NCI-H2171 treated with DMSO at 0.1 percent for 48 hours (cell line): ENCODE measurements around the gene PSMB1.
"Not testable (repeated sequence)": the region's sequence is repeated elsewhere in the genome, so short reads cannot be mapped to it uniquely, and the experiment has no call there.

Source experiments
- DNase-seq: peaks from one replicate; lab custom pipeline; 2025; lab: John Stamatoyannopoulos, UW

The PSMB1 gene

DNA sequence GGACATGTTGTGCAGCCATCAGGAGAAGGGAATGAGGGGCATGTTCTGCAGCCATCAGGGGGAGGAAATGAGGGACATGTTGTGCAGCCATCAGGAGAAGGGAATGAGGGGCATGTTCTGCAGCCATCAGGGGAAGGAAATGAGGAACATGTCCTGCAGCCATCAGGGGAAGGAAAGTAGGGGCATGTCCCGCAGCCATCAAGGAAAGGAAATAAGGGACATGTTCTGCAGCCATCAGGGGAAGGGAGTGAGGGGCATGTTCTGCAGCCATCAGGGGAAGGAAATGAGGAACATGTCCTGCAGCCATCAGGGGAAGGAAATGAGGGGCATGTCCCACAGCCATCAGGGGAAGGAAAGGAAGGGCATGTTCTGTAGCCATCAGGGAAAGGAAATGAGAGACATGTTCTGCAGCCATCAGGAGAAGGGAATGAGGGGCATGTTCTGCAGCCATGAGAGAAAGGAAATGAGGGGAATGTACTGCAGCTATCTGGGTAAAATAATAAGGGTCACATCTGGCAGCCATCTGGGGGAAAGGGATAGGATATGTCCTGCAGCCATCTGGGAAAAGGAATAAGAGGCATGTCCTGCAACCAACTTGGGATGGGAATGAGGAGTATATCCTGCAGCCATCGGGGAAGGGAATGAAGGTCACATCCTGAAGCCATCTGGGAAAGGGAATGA, 50.2 kb downstream of the PSMB1 start:
- DNase-seq: not testable (repeated sequence)

DNA sequence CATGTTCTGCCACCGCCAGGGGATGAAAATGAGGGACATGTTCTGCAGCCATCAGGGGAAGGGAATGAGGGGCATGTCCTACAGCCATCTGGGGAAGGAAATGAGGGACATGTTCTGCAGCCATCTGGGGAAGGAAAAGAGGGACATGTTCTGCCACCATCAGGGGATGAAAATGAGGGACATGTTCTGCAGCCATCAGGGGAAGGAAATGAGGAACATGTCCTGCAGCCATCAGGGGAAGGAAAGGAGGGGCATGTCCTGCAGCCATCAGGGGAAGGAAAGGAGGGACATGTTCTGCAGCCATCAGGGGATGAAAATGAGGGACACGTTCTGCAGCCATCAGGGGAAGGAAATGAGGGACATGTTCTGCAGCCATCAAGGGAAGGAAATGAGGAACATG, 50.8 kb downstream of the PSMB1 start:
- DNase-seq: not testable (repeated sequence)

DNA sequence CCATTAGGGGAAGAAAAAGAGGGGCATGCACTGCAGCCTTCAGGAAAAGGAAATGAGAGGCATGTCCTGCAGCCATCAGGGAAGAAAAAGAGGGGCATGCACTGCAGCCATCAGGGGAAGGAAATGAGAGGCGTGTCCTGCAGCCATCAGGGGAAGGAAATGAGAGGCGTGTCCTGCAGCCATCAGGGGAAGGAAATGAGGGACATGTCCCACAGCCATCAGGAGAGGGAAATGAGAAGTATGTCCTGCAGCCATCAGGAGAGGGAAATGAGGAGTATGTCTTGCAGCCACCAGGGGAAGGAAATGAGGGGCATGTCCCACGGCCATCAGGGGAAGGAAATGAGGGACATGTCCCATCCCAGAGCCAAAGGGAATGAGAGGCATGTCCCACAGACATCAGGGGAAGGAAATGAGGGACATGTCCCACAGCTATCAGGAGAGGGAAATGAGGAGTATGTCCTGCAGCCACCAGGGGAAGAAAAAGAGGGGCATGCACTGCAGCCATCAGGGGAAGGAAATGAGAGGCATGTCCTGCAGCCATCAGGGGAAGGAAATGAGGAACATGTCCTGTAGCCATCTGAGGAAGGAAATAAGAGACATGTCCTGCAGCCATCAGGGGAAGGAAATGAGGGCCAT, 52.0 kb downstream of the PSMB1 start:
- DNase-seq: no peak

DNA sequence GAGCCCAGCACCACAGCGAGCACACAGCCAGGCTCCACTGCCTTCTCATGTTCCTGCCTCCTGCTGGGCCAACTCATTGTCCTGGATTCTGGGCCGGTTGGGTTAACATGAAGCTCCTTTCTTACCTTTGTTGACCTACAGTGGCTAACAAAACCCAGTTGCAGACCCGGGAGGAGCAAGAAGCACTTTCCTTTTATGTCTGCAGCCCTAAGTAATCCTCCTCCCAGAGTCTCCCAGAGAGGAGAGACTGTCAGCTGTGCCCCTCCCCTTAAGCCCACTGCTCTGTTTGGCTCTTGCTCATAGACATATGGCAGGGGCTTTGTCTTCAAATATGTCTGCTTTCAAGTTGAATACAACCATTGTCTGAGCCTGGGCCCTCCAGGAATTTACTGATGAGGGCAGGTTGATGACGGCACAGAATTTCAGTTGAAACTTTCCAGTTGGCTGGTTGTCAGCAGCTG, 55.2 kb downstream of the PSMB1 start:
- peak; percentile 62 for DNase-seq

DNA sequence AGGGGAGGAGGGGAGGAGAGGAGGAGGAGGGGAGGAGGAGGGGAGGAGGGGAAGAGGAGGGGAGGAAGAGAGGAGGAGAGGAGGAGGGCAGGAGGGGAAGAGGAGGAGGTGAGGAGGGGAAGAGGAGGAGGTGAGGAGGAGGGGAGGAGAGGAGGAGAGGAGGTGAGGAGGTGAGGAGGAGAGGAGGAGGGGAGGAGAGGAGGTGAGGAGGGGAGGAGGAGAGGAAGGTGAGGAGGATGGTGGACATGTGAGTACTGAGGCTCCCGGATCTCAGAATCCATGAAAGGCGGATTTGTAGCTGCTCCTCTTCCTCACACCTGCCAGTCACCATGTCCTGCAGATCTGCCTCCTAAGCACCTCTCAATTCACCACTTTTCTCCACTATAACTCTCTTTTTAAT, 59.8 kb downstream of the PSMB1 start:
- no peak for DNase-seq

DNA sequence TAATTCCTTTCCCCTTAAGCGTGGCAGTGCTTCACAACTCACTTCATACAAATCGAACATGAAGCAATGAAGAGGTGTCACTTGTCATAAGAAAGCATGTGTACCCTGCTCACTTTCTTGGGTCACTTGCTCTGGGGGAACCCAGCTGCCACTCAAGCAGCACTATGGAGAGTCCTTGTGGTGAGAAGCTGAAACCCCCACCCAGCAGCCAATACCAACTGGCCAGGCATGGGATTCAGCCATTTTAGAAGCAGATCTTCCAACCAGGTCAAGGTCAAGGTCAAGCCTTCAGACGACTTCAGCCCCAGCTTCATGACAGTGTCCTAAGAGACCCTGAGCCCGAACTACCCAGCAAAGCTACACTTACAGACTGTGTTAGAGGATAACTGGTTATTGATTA, 62.8 kb downstream of the PSMB1 start:
- no peak for DNase-seq

DNA sequence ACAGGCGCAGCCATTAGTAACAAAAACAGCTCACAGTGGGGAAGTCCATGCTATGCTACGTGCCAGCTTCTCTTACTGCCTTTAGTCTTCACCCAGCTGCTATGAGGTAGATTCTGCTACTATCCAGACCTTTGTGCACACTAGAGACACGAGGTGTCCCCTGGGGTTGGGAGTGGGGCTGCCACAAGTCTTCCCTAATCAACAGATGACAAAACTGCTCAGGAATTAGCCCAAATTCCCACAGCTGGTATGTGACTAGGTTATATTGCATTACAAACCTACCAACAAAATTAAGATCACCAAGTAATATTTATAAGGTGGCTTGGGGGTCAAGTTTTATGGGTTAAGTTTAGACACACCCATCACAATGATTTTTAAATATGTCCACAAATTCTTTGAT, 63.3 kb downstream of the PSMB1 start:
- DNase-seq: peak; percentile 25

DNA sequence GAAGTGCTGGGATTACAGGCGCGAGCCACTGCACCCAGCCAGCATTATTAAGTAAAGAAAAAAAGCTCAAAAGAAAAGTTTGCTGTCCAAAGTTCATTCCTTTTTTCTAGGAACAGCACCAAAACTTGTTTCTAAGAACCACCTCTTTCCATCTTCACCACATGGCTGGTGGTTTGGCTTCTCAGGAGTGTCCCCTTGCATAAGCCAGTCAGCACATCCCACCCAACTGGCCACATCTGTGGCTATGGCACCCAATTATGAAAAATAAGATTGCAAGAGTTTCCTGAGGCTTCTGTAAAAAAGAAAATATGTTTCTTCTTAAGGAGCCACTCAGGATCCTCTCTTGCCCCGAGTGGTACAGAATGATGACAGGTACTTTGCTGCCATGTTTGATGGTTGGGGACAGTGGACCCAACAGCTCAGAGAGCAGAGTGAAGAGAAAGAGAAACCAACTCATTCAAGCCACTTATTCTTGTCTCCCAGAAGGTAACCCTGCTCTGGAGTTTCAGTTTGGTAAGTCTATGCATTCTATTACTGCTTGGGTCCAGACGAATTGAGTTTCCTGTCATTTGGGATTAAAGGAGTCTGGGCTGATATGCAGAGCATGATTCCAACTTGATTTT, 65.3 kb downstream of the PSMB1 start:
- DNase-seq: no peak

DNA sequence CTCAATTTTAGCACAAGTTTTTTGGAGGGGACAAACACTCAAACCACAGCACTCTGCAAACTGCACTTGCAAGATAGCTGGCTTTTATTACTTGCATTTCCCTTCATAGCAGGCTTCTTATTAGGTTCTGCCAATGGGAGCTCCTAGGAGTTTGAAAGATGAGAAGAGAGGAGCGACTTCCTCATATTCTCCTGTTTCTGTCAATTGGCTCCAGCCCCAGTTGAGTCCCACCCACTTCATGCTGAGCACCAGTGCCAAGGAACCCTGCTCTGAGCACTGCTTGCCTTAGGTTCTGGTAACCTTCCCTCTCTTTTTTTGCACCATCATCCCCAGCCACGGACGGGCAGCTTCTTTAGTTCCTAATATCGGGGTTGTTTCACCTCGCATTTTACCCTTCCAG, 67.9 kb downstream of the PSMB1 start:
- DNase-seq: no peak
